GM12878 (cell line): ENCODE data around the gene CABYR. TPM values are rescaled to one million over a fixed set of nuclear protein-coding genes. Genes with fewer than 3 reads are reported as not detected.

Experiments used
- ATAC-seq: fragments of 200-7000 bp; cut with Tn5 transposase; 3 replicates; pipeline ENCODE4 v1.9.1; 2020; ENCODE audit warnings: mild to moderate bottlenecking, moderate library complexity
- BruUV-seq: library from RNA; stranded (reverse); fragments of 400-500 nt; replicated peaks from 2 replicates; lab custom pipeline; 2021; lab: Mats Ljungman, UMichigan
- CTCF ChIA-PET: fragments of 300-600 bp; sonication (Branson Sonifier 250); formaldehyde crosslinking; extraction: SDS; loops from one replicate; lab custom pipeline; 2021; ENCODE audit warnings: inconsistent platforms; lab: Yijun Ruan, JAX
- POLR2A ChIA-PET: fragments of 350-600 bp; formaldehyde crosslinking; extraction: SDS; loops from one replicate; lab custom pipeline; 2021; ENCODE audit warnings: inconsistent platforms; lab: Charles Lee
- RAD21 ChIA-PET: fragments of 300-600 bp; sonication (Branson Sonifier 250); formaldehyde crosslinking; loops from one replicate; lab custom pipeline; 2023; ENCODE audit warnings: antibody characterized with exemption; ENCODE audit not compliant: unreplicated experiment; lab: Charles Lee
- SMC1A ChIA-PET: fragments of 300-600 bp; sonication (Branson Sonifier 250); formaldehyde crosslinking; loops from one replicate; lab custom pipeline; 2023; ENCODE audit not compliant: unreplicated experiment, uncharacterized antibody; lab: Charles Lee
- DNase-seq: peaks from one replicate; pipeline ENCODE4 v3.0.0-alpha.2; 2011; ENCODE audit warnings: low read depth, low spot score
- FAIRE-seq: peaks from 3 replicates; lab custom pipeline; 2011; peaks lifted over from hg19 to GRCh38; lab: Jason Lieb, UNC
- H2AFZ ChIP-seq: 2 replicates; pipeline ENCODE4 v1.6.0; 2011; ENCODE audit warnings: low read depth, low read length, control low read depth; ENCODE audit not compliant: control insufficient read depth
- H3K27ac ChIP-seq: 2 replicates; pipeline ENCODE4 v1.5.1; 2011; ENCODE audit warnings: control low read depth; ENCODE audit not compliant: control insufficient read depth, insufficient read depth
- H3K27me3 ChIP-seq, 2 experiments: replicated peaks in 1 of 2; 2 replicates each; pipeline versions ENCODE4 v1.6.0 to v1.6.1; 2011; ENCODE audit warnings: low read length in 1 of 2; ENCODE audit not compliant: control insufficient read depth in 2 of 2, insufficient read depth in 2 of 2
- H3K36me3 ChIP-seq, 2 experiments: 2 replicates each; pipeline ENCODE4 v1.5.1; 2011; ENCODE audit warnings: low read length in 1 of 2; ENCODE audit not compliant: control insufficient read depth in 2 of 2, insufficient read depth in 2 of 2
- H3K4me1 ChIP-seq: 2 replicates; pipeline ENCODE4 v1.6.1; 2011; ENCODE audit warnings: mild to moderate bottlenecking, low read length, moderate library complexity, mixed read lengths; ENCODE audit not compliant: control insufficient read depth, insufficient read depth
- H3K4me2 ChIP-seq: 2 replicates; pipeline ENCODE4 v1.6.0; 2011; ENCODE audit warnings: control low read depth; ENCODE audit not compliant: control insufficient read depth, insufficient read depth
- H3K4me3 ChIP-seq: fragments of 200-600 bp; sonication (generic); 2 replicates; pipeline ENCODE4 v1.5.1; 2016
- H3K79me2 ChIP-seq: 2 replicates; pipeline ENCODE4 v1.6.0; 2011; ENCODE audit warnings: low read length; ENCODE audit not compliant: control insufficient read depth, insufficient read depth
- H3K9ac ChIP-seq: 2 replicates; pipeline ENCODE4 v1.8.0; 2011; ENCODE audit warnings: low read length, control low read depth, mixed read lengths; ENCODE audit not compliant: control insufficient read depth, insufficient read depth
- H3K9me3 ChIP-seq: replicated peaks from 3 replicates; pipeline ENCODE4 v1.5.1; 2011; ENCODE audit warnings: mild to moderate bottlenecking, low read length; ENCODE audit not compliant: control insufficient read depth, insufficient read depth
- H4K20me1 ChIP-seq: 2 replicates; pipeline ENCODE4 v1.6.0; 2011; ENCODE audit not compliant: control insufficient read depth, insufficient read depth
- CHD2 ChIP-seq: IDR thresholded peaks from 2 replicates; pipeline ENCODE4 v1.6.1; 2011; ENCODE audit warnings: low read depth, low read length, improper control_type of control experiment, borderline replicate concordance
- HDAC6 ChIP-seq: fragments of 200-600 bp; sonication (generic); IDR thresholded peaks from one replicate; pipeline ENCODE4 v1.8.0; 2017; ENCODE audit warnings: antibody characterized with exemption; ENCODE audit not compliant: unreplicated experiment
- MYC ChIP-seq: IDR thresholded peaks from 2 replicates; pipeline ENCODE4 v1.6.1; 2011; ENCODE audit warnings: mild to moderate bottlenecking, low read length, moderate library complexity, inconsistent platforms; ENCODE audit not compliant: insufficient read depth, insufficient replicate concordance, insufficient read length, severe bottlenecking
- RAD21 ChIP-seq: IDR thresholded peaks from 2 replicates; pipeline ENCODE4 v1.6.1; 2011; ENCODE audit warnings: mild to moderate bottlenecking, low read depth, low read length, moderate library complexity; ENCODE audit not compliant: insufficient read depth
- SMAD1 ChIP-seq: fragments of 450-650 bp; IDR thresholded peaks from 2 replicates; pipeline ENCODE4 v1.6.1; 2018; ENCODE audit warnings: mild to moderate bottlenecking, low read depth; ENCODE audit not compliant: partially characterized antibody
- TCF3 ChIP-seq: IDR thresholded peaks from 2 replicates; pipeline ENCODE4 v1.6.1; 2012; ENCODE audit warnings: low read depth, mild to moderate bottlenecking, low read length, borderline replicate concordance; ENCODE audit not compliant: insufficient read depth
- WRNIP1 ChIP-seq: IDR thresholded peaks from 2 replicates; pipeline ENCODE4 v1.6.1; 2011; ENCODE audit warnings: low read depth, low read length, improper control_type of control experiment, borderline replicate concordance
- ZNF622 ChIP-seq: fragments of 450-650 bp; IDR thresholded peaks from 2 replicates; pipeline ENCODE4 v1.6.1; 2017; ENCODE audit warnings: mild to moderate bottlenecking, inconsistent platforms
- WGBS: methylation state at CpG from one replicate; pipeline ENCODE4 v1.1.6; 2016; ENCODE audit warnings: low lambda C conversion rate; ENCODE audit not compliant: insufficient replicate concordance, insufficient coverage; ENCODE audit errors: missing lambda C conversion rate; 5-methylcytosine and 5-hydroxymethylcytosine counted together
- in situ Hi-C: fragments of 300-500 bp; cut with MboI; formaldehyde crosslinking; loops from 9 replicates; pipeline ENCODE4 v1.14.3; 2018; ENCODE audit warnings: mixed read lengths
- intact Hi-C: fragments of 100-400 bp; cut with micrococcal nuclease; formaldehyde crosslinking; loops from one replicate; pipeline ENCODE4 v1.14.2; 2022; ENCODE audit not compliant: unreplicated experiment
- polyA plus RNA-seq, 11 experiments: library from polyadenylated mRNA; depleted of rRNA in 4 of 11; unstranded in 6 of 11; stranded (reverse) in 5 of 11; fragments of >200 nt; fragmentation: Nextera tagmentation in 4 of 11; fragmentation: Illumina TruSeq in 1 of 11; extraction: Ambion mirVana in 4 of 11; extraction: Trizol in 1 of 11; gene quantifications; 1 replicate in 1 of 11; 2 replicates in 10 of 11; pipeline versions ENCODE4 v1.2.1 to v1.2.3, GENCODE V29; 2011 to 2016; ENCODE audit warnings: inconsistent platforms in 2 of 11, missing spikeins in 2 of 11, low read depth in 1 of 11
- total RNA-seq, 4 experiments: library from RNA; depleted of rRNA in 3 of 4; stranded (reverse); fragments of >200 nt in 3 of 4; fragmentation: Illumina TruSeq in 1 of 4; extraction: Trizol in 1 of 4; gene quantifications; 2 replicates each; pipeline versions ENCODE4 v1.2.1 to v1.2.3, GENCODE V29; 2013 to 2021
- TF ChIP-seq, protein P1 (sequence below), 3 experiments: IDR thresholded peaks in 2 of 3; conservative IDR thresholded peaks in 1 of 3; 2 replicates each; pipeline ENCODE4 v1.5.1; 2011; ENCODE audit warnings: low read depth in 3 of 3, low read length in 3 of 3, mild to moderate bottlenecking in 3 of 3, control low read depth in 2 of 3, moderate library complexity in 2 of 3, inconsistent platforms in 1 of 3, mixed read lengths in 1 of 3; ENCODE audit not compliant: control insufficient read depth in 2 of 3, insufficient read depth in 1 of 3; ENCODE audit errors: extremely low read depth in 1 of 3
- TF ChIP-seq, protein P2 (sequence below): fragments of 450-650 bp; IDR thresholded peaks from 2 replicates; pipeline ENCODE4 v1.6.1; 2018; ENCODE audit warnings: borderline replicate concordance, mild to moderate bottlenecking; ENCODE audit not compliant: partially characterized antibody
- TF ChIP-seq, protein P3 (sequence below): fragments of 450-650 bp; IDR thresholded peaks from 2 replicates; pipeline ENCODE4 v1.6.1; 2017; ENCODE audit warnings: mild to moderate bottlenecking, moderate library complexity

CABYR gene
- total and polyA plus RNA-seq, 10 of the 15 experiments (the other 5 are each of a cell fraction or from before 2014, with no cell fraction given) = 0.29 to 2.8 (median 1.7) TPM

DNA sequence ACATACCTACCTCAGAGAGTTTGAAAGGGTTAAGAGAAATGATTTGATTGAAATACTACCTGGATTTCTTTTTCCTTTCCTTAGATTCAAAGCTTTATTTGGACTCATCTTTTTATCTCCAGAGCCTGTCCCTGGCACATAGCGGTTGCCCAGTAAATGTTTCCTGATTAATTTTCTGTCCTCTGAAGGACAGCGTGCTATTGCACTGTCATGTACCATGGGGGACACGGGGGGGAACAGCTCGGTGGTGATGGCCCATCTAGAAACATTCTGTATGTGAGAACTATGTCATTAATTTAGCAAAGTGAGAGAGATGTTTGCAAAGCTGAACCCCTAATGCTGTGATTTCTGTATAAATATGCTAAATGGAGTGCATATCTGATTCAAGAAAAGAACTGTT, 26.4 kb upstream of the CABYR start (continued):
- TF ChIP-seq, protein P1, sequence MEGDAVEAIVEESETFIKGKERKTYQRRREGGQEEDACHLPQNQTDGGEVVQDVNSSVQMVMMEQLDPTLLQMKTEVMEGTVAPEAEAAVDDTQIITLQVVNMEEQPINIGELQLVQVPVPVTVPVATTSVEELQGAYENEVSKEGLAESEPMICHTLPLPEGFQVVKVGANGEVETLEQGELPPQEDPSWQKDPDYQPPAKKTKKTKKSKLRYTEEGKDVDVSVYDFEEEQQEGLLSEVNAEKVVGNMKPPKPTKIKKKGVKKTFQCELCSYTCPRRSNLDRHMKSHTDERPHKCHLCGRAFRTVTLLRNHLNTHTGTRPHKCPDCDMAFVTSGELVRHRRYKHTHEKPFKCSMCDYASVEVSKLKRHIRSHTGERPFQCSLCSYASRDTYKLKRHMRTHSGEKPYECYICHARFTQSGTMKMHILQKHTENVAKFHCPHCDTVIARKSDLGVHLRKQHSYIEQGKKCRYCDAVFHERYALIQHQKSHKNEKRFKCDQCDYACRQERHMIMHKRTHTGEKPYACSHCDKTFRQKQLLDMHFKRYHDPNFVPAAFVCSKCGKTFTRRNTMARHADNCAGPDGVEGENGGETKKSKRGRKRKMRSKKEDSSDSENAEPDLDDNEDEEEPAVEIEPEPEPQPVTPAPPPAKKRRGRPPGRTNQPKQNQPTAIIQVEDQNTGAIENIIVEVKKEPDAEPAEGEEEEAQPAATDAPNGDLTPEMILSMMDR (IDR thresholded peaks at IDR 0.05 in 2 of 3, conservative IDR thresholded peaks at IDR 0.05 in 1 of 3; ENCODE audit: control insufficient read depth in 2 of 3, extremely low read depth in 1 of 3, insufficient read depth in 1 of 3, low read depth in 3 of 3, low read length in 3 of 3) = no peak
- TF ChIP-seq, protein P2, sequence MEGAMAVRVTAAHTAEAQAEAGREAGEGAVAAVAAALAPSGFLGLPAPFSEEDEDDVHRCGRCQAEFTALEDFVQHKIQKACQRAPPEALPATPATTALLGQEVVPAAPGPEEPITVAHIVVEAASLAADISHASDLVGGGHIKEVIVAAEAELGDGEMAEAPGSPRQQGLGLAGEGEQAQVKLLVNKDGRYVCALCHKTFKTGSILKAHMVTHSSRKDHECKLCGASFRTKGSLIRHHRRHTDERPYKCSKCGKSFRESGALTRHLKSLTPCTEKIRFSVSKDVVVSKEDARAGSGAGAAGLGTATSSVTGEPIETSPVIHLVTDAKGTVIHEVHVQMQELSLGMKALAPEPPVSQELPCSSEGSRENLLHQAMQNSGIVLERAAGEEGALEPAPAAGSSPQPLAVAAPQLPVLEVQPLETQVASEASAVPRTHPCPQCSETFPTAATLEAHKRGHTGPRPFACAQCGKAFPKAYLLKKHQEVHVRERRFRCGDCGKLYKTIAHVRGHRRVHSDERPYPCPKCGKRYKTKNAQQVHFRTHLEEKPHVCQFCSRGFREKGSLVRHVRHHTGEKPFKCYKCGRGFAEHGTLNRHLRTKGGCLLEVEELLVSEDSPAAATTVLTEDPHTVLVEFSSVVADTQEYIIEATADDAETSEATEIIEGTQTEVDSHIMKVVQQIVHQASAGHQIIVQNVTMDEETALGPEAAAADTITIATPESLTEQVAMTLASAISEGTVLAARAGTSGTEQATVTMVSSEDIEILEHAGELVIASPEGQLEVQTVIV = no peak
- TF ChIP-seq CHD2 (no peak), SMAD1 (no peak)

DNA sequence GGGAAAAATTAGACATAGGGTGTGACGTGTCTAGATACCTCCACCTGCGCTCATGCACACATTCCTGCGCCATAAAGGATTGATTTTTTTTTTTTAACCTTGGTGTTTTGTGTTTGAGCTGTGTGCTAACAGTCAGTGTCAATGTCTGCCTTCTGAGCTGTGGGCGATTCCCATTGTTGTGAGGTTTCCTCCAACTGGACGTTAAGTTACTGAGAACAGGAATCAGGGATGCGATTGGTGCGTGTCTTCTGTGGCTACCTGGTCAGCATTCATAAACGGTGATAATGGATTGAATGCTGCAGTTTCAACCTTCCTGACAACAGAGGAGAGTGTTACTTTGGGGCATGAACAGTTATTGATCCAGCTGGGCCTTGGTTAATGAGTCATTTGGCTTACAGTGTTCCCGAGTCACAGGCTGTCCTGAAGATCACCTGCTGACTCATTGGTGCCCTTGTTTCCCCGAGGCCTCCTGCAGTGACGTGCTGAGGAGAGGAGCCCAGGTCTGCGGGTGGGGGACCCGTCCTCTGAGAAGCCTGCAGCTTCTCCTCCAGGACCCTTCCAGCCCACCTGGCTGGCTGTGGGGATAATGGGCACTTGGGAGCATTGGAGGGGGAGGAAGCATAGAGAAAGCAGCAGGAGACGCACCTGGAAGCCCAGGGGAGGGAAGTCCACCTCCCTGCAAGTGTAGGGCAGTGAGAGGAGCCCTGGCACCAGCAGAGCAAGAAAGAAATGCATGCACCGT, 25.8 kb upstream of the CABYR start:
- RAD21 ChIA-PET = interaction anchor here (0.6 to 0.9 kb wide), 2 partner anchors 79 to 148 kb away, joined by 3 read pairs; no protein-coding TSS in a partner anchor
- no peaks in the 10 kb centered on the region for H3K4me1 ChIP-seq
- H3K27me3 ChIP-seq = no peaks in the 10 kb centered on the region
- SMC1A ChIA-PET = no interaction called here
- no peak overlapping the region for H3K9ac ChIP-seq
- CTCF ChIA-PET = interaction anchor here (1.0 to 1.4 kb wide), 2 partner anchors 10 to 274 kb away, joined by 3 read pairs; no protein-coding TSS in a partner anchor
- no peak overlapping the region for H3K4me3 ChIP-seq
- H3K9me3 ChIP-seq = no peaks in the 10 kb centered on the region
- no peaks in the 10 kb centered on the region for H3K79me2 ChIP-seq
- intact Hi-C loops = no loop called here
- in situ Hi-C loops = loop anchor here (5.0 kb wide), 1 partner anchor 146 kb away; no protein-coding TSS in a partner anchor
- ATAC-seq = no peak
- H3K27ac ChIP-seq = no peak overlapping the region
- POLR2A ChIA-PET = interaction anchor here (0.6 to 1.6 kb wide), 2 partner anchors 46 to 384 kb away, joined by 4 read pairs; no protein-coding TSS in a partner anchor
- no peak for FAIRE-seq
- no peaks in the 10 kb centered on the region for H4K20me1 ChIP-seq
- no TSS peak for BruUV-seq
- no peak for DNase-seq
- no peak overlapping the region for H3K4me2 ChIP-seq
- 59% methylated on average over 15 of the region's 15 CpGs for WGBS
- H2AFZ ChIP-seq = no peak overlapping the region
- peaks cover 3 to 7% of the 10 kb centered on the region in 2 experiments; a peak in 2 of 4 replicates for H3K36me3 ChIP-seq
- TF ChIP-seq MYC = no peak
- no peak for TF ChIP-seq RAD21
- TF ChIP-seq HDAC6 = no peak
- no peak for TF ChIP-seq ZNF622
- TF ChIP-seq, protein P3, sequence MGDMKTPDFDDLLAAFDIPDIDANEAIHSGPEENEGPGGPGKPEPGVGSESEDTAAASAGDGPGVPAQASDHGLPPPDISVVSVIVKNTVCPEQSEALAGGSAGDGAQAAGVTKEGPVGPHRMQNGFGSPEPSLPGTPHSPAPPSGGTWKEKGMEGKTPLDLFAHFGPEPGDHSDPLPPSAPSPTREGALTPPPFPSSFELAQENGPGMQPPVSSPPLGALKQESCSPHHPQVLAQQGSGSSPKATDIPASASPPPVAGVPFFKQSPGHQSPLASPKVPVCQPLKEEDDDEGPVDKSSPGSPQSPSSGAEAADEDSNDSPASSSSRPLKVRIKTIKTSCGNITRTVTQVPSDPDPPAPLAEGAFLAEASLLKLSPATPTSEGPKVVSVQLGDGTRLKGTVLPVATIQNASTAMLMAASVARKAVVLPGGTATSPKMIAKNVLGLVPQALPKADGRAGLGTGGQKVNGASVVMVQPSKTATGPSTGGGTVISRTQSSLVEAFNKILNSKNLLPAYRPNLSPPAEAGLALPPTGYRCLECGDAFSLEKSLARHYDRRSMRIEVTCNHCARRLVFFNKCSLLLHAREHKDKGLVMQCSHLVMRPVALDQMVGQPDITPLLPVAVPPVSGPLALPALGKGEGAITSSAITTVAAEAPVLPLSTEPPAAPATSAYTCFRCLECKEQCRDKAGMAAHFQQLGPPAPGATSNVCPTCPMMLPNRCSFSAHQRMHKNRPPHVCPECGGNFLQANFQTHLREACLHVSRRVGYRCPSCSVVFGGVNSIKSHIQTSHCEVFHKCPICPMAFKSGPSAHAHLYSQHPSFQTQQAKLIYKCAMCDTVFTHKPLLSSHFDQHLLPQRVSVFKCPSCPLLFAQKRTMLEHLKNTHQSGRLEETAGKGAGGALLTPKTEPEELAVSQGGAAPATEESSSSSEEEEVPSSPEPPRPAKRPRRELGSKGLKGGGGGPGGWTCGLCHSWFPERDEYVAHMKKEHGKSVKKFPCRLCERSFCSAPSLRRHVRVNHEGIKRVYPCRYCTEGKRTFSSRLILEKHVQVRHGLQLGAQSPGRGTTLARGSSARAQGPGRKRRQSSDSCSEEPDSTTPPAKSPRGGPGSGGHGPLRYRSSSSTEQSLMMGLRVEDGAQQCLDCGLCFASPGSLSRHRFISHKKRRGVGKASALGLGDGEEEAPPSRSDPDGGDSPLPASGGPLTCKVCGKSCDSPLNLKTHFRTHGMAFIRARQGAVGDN = no peak
- TF ChIP-seq TCF3 = no peak
- no peak for TF ChIP-seq WRNIP1
